Activated CD4-positive, alpha-beta memory T cell treated with anti-CD3 and anti-CD28 coated beads for 36 hours (primary cell): ENCODE data around the gene KTI12. TPM values are rescaled to one million over a fixed set of nuclear protein-coding genes. Genes with fewer than 3 reads are reported as not detected.
A peak's percentile ranks its signal among the peaks of the same experiment; 100 is the strongest.
"Not testable (repeated sequence)": the region's sequence is repeated elsewhere in the genome, so short reads cannot be mapped to it uniquely, and the experiment has no call there.

ENCODE experiments used
- CTCF ChIA-PET: fragments of 350-600 bp; sonication (Branson Sonifier 250); formaldehyde crosslinking; loops from one replicate; lab custom pipeline; 2021; ENCODE audit warnings: antibody characterized with exemption, inconsistent platforms; lab: Charles Lee
- POLR2A ChIA-PET: fragments of 350-600 bp; sonication (Branson Sonifier 250); formaldehyde crosslinking; loops from one replicate; lab custom pipeline; 2021; ENCODE audit warnings: antibody characterized with exemption; lab: Charles Lee
- DNase-seq: peaks from one replicate; pipeline ENCODE4 v3.0.0-alpha.2; 2020
- H3K27ac Mint-ChIP-seq: one replicate; pipeline ENCODE4 v1.8.0; 2021; ENCODE audit warnings: mixed read lengths
- H3K27me3 Mint-ChIP-seq: one replicate; pipeline ENCODE4 v1.8.0; 2021; ENCODE audit warnings: mixed read lengths
- H3K36me3 Mint-ChIP-seq: one replicate; pipeline ENCODE4 v1.8.0; 2021; ENCODE audit warnings: mixed read lengths
- H3K4me1 Mint-ChIP-seq: one replicate; pipeline ENCODE4 v1.8.0; 2021; ENCODE audit warnings: low read depth, mixed read lengths
- H3K4me3 Mint-ChIP-seq: one replicate; pipeline ENCODE4 v1.8.0; 2021; ENCODE audit warnings: mild to moderate bottlenecking, mixed read lengths
- H3K9me3 Mint-ChIP-seq: one replicate; pipeline ENCODE4 v1.8.0; 2021; ENCODE audit warnings: mixed read lengths
- intact Hi-C: fragments of 100-400 bp; cut with micrococcal nuclease; formaldehyde crosslinking; loops from one replicate; pipeline ENCODE4 v1.15.1; 2023
- total RNA-seq, 2 experiments: library from RNA; stranded (reverse); gene quantifications; one replicate each; pipeline ENCODE4 v1.2.3, GENCODE V29; 2021

KTI12 gene
- total RNA-seq, 2 experiments from 2014 or later: 11.2 to 12.6 TPM

- DNase-seq: no peak
- no peak overlapping the region for H3K27ac Mint-ChIP-seq
- H3K36me3 Mint-ChIP-seq: peaks cover 14% of the 10 kb centered on the region
- no peak overlapping the region for H3K4me3 Mint-ChIP-seq
- intact Hi-C loops: no loop called here
- POLR2A ChIA-PET: no interaction called here
- H3K27me3 Mint-ChIP-seq: no peaks in the 10 kb centered on the region
- no peaks in the 10 kb centered on the region for H3K9me3 Mint-ChIP-seq
- CTCF ChIA-PET: no interaction called here
- peaks cover 7% of the 10 kb centered on the region for H3K4me1 Mint-ChIP-seq
Observed at GRCh38 chr1:52037909-52038308, 4.3 kb upstream of the KTI12 start.

- Mint-ChIP-seq H3K36me3 (peaks cover 18% of the 10 kb centered on the region), H3K4me1 (peaks cover 8% of the 10 kb centered on the region), H3K9me3 (no peaks in the 10 kb centered on the region), H3K27me3 (no peaks in the 10 kb centered on the region), H3K4me3 (no peak overlapping the region), H3K27ac (no peak overlapping the region)
- CTCF ChIA-PET: no interaction called here
- intact Hi-C loops: no loop called here
- POLR2A ChIA-PET: interaction anchor here (0.6 kb wide), 1 partner anchor 1812 kb away, joined by 3 read pairs; no protein-coding TSS in a partner anchor
- no peak for DNase-seq
Observed at GRCh38 chr1:52037402-52037814, 3.8 kb upstream of the KTI12 start.

- Mint-ChIP-seq H3K27me3 (no peaks in the 10 kb centered on the region), H3K4me3 (peak overlapping the region; percentile 93), H3K9me3 (no peaks in the 10 kb centered on the region), H3K36me3 (peaks cover 24% of the 10 kb centered on the region), H3K27ac (peak overlapping the region; percentile 74), H3K4me1 (peaks cover 31% of the 10 kb centered on the region)
- DNase-seq: no peak
- intact Hi-C loops: no loop called here
- POLR2A ChIA-PET: interaction anchor here (1.3 to 2.0 kb wide), 2 partner anchors 22 to 156 kb away, joined by 5 to 15 read pairs; partner anchors contain the start of genes BTF3L4, NRDC and TXNDC12
- CTCF ChIA-PET: interaction anchor here (1.3 kb wide), 1 partner anchor 22 kb away, joined by 5 read pairs; the partner anchor contains the start of genes BTF3L4 and TXNDC12
Observed at GRCh38 chr1:52034050-52034384, 407 bp upstream of the KTI12 start.

- Mint-ChIP-seq H3K4me3 (peak overlapping the region; percentile 93), H3K9me3 (no peaks in the 10 kb centered on the region), H3K4me1 (peaks cover 31% of the 10 kb centered on the region), H3K27ac (peak overlapping the region; percentile 74), H3K36me3 (peaks cover 24% of the 10 kb centered on the region), H3K27me3 (no peaks in the 10 kb centered on the region)
- intact Hi-C loops: loop anchor here (1.0 kb wide), 1 partner anchor 24 kb away; the partner anchor contains the start of gene BTF3L4
- ChIA-PET CTCF (interaction anchor here (0.8 to 1.3 kb wide), 3 partner anchors 23 to 264 kb away, joined by 3 to 5 read pairs (median 3); partner anchors contain the start of genes BTF3L4 and TXNDC12), POLR2A (interaction anchor here (1.1 to 2.0 kb wide), 3 partner anchors 23 to 371 kb away, joined by 3 to 15 read pairs (median 5); partner anchors contain the start of genes BTF3L4, NRDC, ORC1 and PRPF38A)
- peak; percentile 40 for DNase-seq
Observed at GRCh38 chr1:52032785-52033131, 852 bp downstream of the KTI12 start.

GRCh38 chr1:52032124-52032784 lies 1.4 kb downstream of the KTI12 start:
- CTCF ChIA-PET: interaction anchor here (0.8 to 1.3 kb wide), 2 partner anchors 95 to 265 kb away, joined by 3 read pairs; no protein-coding TSS in a partner anchor
- H3K27ac Mint-ChIP-seq: peak overlapping the region; percentile 49
- intact Hi-C loops: no loop called here
- no peak for DNase-seq
- no peaks in the 10 kb centered on the region for H3K27me3 Mint-ChIP-seq
- H3K36me3 Mint-ChIP-seq: peaks cover 24% of the 10 kb centered on the region
- peak overlapping the region; percentile 93 for H3K4me3 Mint-ChIP-seq
- POLR2A ChIA-PET: interaction anchor here (1.1 to 2.0 kb wide), 2 partner anchors 24 to 372 kb away, joined by 3 to 15 read pairs; partner anchors contain the start of genes BTF3L4, ORC1, PRPF38A and TXNDC12
- no peaks in the 10 kb centered on the region for H3K9me3 Mint-ChIP-seq
- peaks cover 31% of the 10 kb centered on the region for H3K4me1 Mint-ChIP-seq

GRCh38 chr1:52028839-52029238 lies 4.8 kb downstream of the KTI12 start:
- Mint-ChIP-seq H3K36me3 (peaks cover 26% of the 10 kb centered on the region), H3K4me1 (peaks cover 26% of the 10 kb centered on the region)
- DNase-seq, H3K9me3 Mint-ChIP-seq, H3K4me3 Mint-ChIP-seq, intact Hi-C loops, POLR2A ChIA-PET, H3K27me3 Mint-ChIP-seq, CTCF ChIA-PET, H3K27ac Mint-ChIP-seq: not testable (repeated sequence)

GRCh38 chr1:52028328-52028727 lies 5.3 kb downstream of the KTI12 start:
- intact Hi-C loops: no loop called here
- H3K4me3 Mint-ChIP-seq: no peak overlapping the region
- CTCF ChIA-PET: no interaction called here
- no peaks in the 10 kb centered on the region for H3K27me3 Mint-ChIP-seq
- H3K36me3 Mint-ChIP-seq: peaks cover 29% of the 10 kb centered on the region
- H3K4me1 Mint-ChIP-seq: peaks cover 24% of the 10 kb centered on the region
- no peaks in the 10 kb centered on the region for H3K9me3 Mint-ChIP-seq
- no peak for DNase-seq
- POLR2A ChIA-PET: no interaction called here
- H3K27ac Mint-ChIP-seq: no peak overlapping the region

GRCh38 chr1:52026278-52026677 lies 7.3 kb downstream of the KTI12 start:
- CTCF ChIA-PET: no interaction called here
- POLR2A ChIA-PET: no interaction called here
- H3K4me1 Mint-ChIP-seq: peaks cover 11% of the 10 kb centered on the region
- DNase-seq: no peak
- intact Hi-C loops: no loop called here
- peaks cover 18% of the 10 kb centered on the region for H3K36me3 Mint-ChIP-seq
- H3K27me3 Mint-ChIP-seq: no peaks in the 10 kb centered on the region
- no peaks in the 10 kb centered on the region for H3K9me3 Mint-ChIP-seq
- no peak overlapping the region for H3K4me3 Mint-ChIP-seq
- H3K27ac Mint-ChIP-seq: no peak overlapping the region

- Mint-ChIP-seq H3K27ac (no peak overlapping the region), H3K27me3 (no peaks in the 10 kb centered on the region), H3K9me3 (no peaks in the 10 kb centered on the region), H3K36me3 (peaks cover 24% of the 10 kb centered on the region), H3K4me3 (no peak overlapping the region), H3K4me1 (no peaks in the 10 kb centered on the region)
- intact Hi-C loops: no loop called here
- DNase-seq: no peak
- POLR2A ChIA-PET: no interaction called here
- CTCF ChIA-PET: no interaction called here
Observed at GRCh38 chr1:52022133-52022532, 11.5 kb downstream of the KTI12 start.

- Mint-ChIP-seq H3K4me3 (no peak overlapping the region), H3K9me3 (no peaks in the 10 kb centered on the region), H3K4me1 (no peaks in the 10 kb centered on the region), H3K27ac (no peak overlapping the region), H3K36me3 (no peaks in the 10 kb centered on the region), H3K27me3 (peaks cover 15% of the 10 kb centered on the region)
- ChIA-PET CTCF (interaction anchor here (1.1 to 1.2 kb wide), 2 partner anchors 110 to 111 kb away, joined by 3 read pairs; no protein-coding TSS in a partner anchor), POLR2A (no interaction called here)
- intact Hi-C loops: no loop called here
- DNase-seq: no peak
Observed at GRCh38 chr1:52008071-52008809, 25.4 kb downstream of the KTI12 start.

GRCh38 chr1:52007215-52008002 lies 26.2 kb downstream of the KTI12 start:
- intact Hi-C loops: no loop called here
- Mint-ChIP-seq H3K27ac (no peak overlapping the region), H3K4me1 (no peaks in the 10 kb centered on the region), H3K4me3 (no peak overlapping the region), H3K27me3 (peaks cover 15% of the 10 kb centered on the region), H3K9me3 (no peaks in the 10 kb centered on the region), H3K36me3 (no peaks in the 10 kb centered on the region)
- no peak for DNase-seq
- ChIA-PET POLR2A (no interaction called here), CTCF (interaction anchor here (1.2 kb wide), 1 partner anchor 111 kb away, joined by 3 read pairs; no protein-coding TSS in a partner anchor)
